NCI-H128 (cell line): Measurements from ENCODE around the gene LGSN.
"Not testable (repeated sequence)": the region's sequence is repeated elsewhere in the genome, so short reads cannot be mapped to it uniquely, and the experiment has no call there.

Experiments
- DNase-seq: peaks from one replicate; lab custom pipeline; 2025; ENCODE audit not compliant: unreplicated experiment; lab: John Stamatoyannopoulos, UW

LGSN gene

GRCh38 chr6:63245420-63245819 lies 74.4 kb downstream of the LGSN start:
- no peak for DNase-seq

GRCh38 chr6:63236398-63236817 lies 83.4 kb downstream of the LGSN start:
- DNase-seq = no peak

GRCh38 chr6:63230511-63230910 lies 89.3 kb downstream of the LGSN start:
- not testable (repeated sequence) for DNase-seq

GRCh38 chr6:63230027-63230426 lies 89.8 kb downstream of the LGSN start:
- DNase-seq = not testable (repeated sequence)

GRCh38 chr6:63227928-63228894 lies 91.6 kb downstream of the LGSN start:
- DNase-seq = not testable (repeated sequence)

- not testable (repeated sequence) for DNase-seq
Measured at GRCh38 chr6:63225987-63226386, 93.8 kb downstream of the LGSN start.
